ENCODE data around the gene XIRP1. TPM values are rescaled to one million over a fixed set of nuclear protein-coding genes. Genes with fewer than 3 reads are reported as not detected.

Gene XIRP1
- total RNA-seq, 1 donor from 2014 or later: 0.10 TPM

GRCh38 chr3:39209329-39209970, 17.1 kb upstream of the XIRP1 start:
- peaks cover 17% of the 10 kb centered on the region for H3K27me3 Mint-ChIP-seq (ENCODE audit: low read depth)
- no peak for TF ChIP-seq CTCF (IDR thresholded peaks at IDR 0.05)
- no peak overlapping the region for H3K4me3 Mint-ChIP-seq (ENCODE audit: unreplicated experiment)
- no peaks in the 10 kb centered on the region for H3K36me3 Mint-ChIP-seq (ENCODE audit: low read depth)
- H3K4me1 Mint-ChIP-seq (ENCODE audit: low read depth): no peaks in the 10 kb centered on the region
- H3K9me3 Mint-ChIP-seq (ENCODE audit: low read depth): peaks cover 6% of the 10 kb centered on the region
- no peak for DNase-seq (ENCODE audit: low spot score)
- H3K27ac Mint-ChIP-seq (ENCODE audit: unreplicated experiment): no peak overlapping the region

GRCh38 chr3:39208463-39209055, 16.2 kb upstream of the XIRP1 start:
- TF ChIP-seq CTCF (IDR thresholded peaks at IDR 0.05): peak; percentile 83
- H3K4me1 Mint-ChIP-seq (ENCODE audit: low read depth): no peaks in the 10 kb centered on the region
- no peaks in the 10 kb centered on the region for H3K36me3 Mint-ChIP-seq (ENCODE audit: low read depth)
- H3K27me3 Mint-ChIP-seq (ENCODE audit: low read depth): peaks cover 17% of the 10 kb centered on the region
- H3K27ac Mint-ChIP-seq (ENCODE audit: unreplicated experiment): no peak overlapping the region
- no peak overlapping the region for H3K4me3 Mint-ChIP-seq (ENCODE audit: unreplicated experiment)
- DNase-seq (ENCODE audit: low spot score): no peak
- H3K9me3 Mint-ChIP-seq (ENCODE audit: low read depth): peaks cover 6% of the 10 kb centered on the region

GRCh38 chr3:39207361-39208186, 15.2 kb upstream of the XIRP1 start:
- H3K4me1 Mint-ChIP-seq (ENCODE audit: low read depth): no peaks in the 10 kb centered on the region
- DNase-seq (ENCODE audit: low spot score): peak; percentile 26
- no peaks in the 10 kb centered on the region for H3K36me3 Mint-ChIP-seq (ENCODE audit: low read depth)
- TF ChIP-seq CTCF (IDR thresholded peaks at IDR 0.05): no peak
- peaks cover 23% of the 10 kb centered on the region for H3K27me3 Mint-ChIP-seq (ENCODE audit: low read depth)
- no peak overlapping the region for H3K4me3 Mint-ChIP-seq (ENCODE audit: unreplicated experiment)
- H3K27ac Mint-ChIP-seq (ENCODE audit: unreplicated experiment): no peak overlapping the region
- peaks cover 6% of the 10 kb centered on the region for H3K9me3 Mint-ChIP-seq (ENCODE audit: low read depth)

GRCh38 chr3:39205919-39206516, 13.6 kb upstream of the XIRP1 start:
- Mint-ChIP-seq H3K27me3 (ENCODE audit: low read depth) (peaks cover 30% of the 10 kb centered on the region), H3K4me1 (ENCODE audit: low read depth) (no peaks in the 10 kb centered on the region), H3K27ac (ENCODE audit: unreplicated experiment) (no peak overlapping the region), H3K4me3 (ENCODE audit: unreplicated experiment) (no peak overlapping the region), H3K36me3 (ENCODE audit: low read depth) (no peaks in the 10 kb centered on the region), H3K9me3 (ENCODE audit: low read depth) (peaks cover 11% of the 10 kb centered on the region)
- no peak for TF ChIP-seq CTCF (IDR thresholded peaks at IDR 0.05)
- DNase-seq (ENCODE audit: low spot score): peak; percentile 75

GRCh38 chr3:39205131-39205530, 12.7 kb upstream of the XIRP1 start:
- no peak for TF ChIP-seq CTCF (IDR thresholded peaks at IDR 0.05)
- Mint-ChIP-seq H3K36me3 (ENCODE audit: low read depth) (no peaks in the 10 kb centered on the region), H3K27me3 (ENCODE audit: low read depth) (peaks cover 30% of the 10 kb centered on the region), H3K27ac (ENCODE audit: unreplicated experiment) (no peak overlapping the region), H3K4me3 (ENCODE audit: unreplicated experiment) (no peak overlapping the region), H3K4me1 (ENCODE audit: low read depth) (no peaks in the 10 kb centered on the region), H3K9me3 (ENCODE audit: low read depth) (peaks cover 13% of the 10 kb centered on the region)
- peak; percentile 27 for DNase-seq (ENCODE audit: low spot score)

Measured in chondrocyte (in vitro differentiated cells).